Sigmoid colon (tissue), 4 donors: ENCODE data around the gene TPRA1.

Source experiments
- CTCF ChIP-seq, 4 experiments: fragments of 450-650 bp in 3 of 4; fragments of 200-600 bp in 1 of 4; IDR thresholded peaks; one replicate each; pipeline ENCODE4 v1.5.1; 2016 to 2019; ENCODE audit warnings: antibody characterized with exemption in 4 of 4, mild to moderate bottlenecking in 3 of 4, moderate library complexity in 2 of 4
- EP300 ChIP-seq, 4 donors: sonication (generic); formaldehyde crosslinking; IDR thresholded peaks; one replicate each; pipeline ENCODE4 v1.6.1; 2017; ENCODE audit warnings: antibody characterized with exemption in 4 of 4
- POLR2A ChIP-seq, 2 donors: fragments of 450-650 bp; IDR thresholded peaks; one replicate each; pipeline ENCODE4 v1.6.1; 2016; ENCODE audit warnings: antibody characterized with exemption in 2 of 2, mild to moderate bottlenecking in 2 of 2, moderate library complexity in 2 of 2
- POLR2AphosphoS5 ChIP-seq, 4 donors: sonication (generic); formaldehyde crosslinking; IDR thresholded peaks; one replicate each; pipeline ENCODE4 v1.6.1; 2017; ENCODE audit warnings: antibody characterized with exemption in 4 of 4

DNA sequence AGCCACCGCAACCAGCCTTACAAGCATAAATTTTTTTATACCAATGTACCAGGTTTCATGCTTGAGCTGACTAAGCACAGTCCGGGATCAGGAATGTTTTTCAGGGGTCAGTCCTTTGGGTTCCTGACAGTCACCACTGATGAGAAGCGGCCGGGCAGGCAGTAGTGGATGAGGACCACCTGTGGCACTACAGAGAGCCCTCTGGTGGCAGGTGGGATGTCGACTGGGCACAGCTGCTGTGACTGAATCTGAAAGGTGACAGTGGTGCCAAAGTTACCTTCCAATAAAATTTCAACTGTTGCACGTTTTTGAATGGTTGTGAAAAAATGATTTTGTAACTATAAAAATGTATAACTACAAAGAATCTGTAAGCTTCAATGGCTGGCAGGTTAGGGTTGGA, 34.0 kb downstream of the TPRA1 start:
- TF ChIP-seq POLR2A (IDR thresholded peaks at IDR 0.05), result no peak
- TF ChIP-seq CTCF (IDR thresholded peaks at IDR 0.05), result no peak
- no peak for TF ChIP-seq POLR2AphosphoS5 (IDR thresholded peaks at IDR 0.05)
- no peak for TF ChIP-seq EP300 (IDR thresholded peaks at IDR 0.05)
